ENCODE data around the gene MAGI2.

DNA sequence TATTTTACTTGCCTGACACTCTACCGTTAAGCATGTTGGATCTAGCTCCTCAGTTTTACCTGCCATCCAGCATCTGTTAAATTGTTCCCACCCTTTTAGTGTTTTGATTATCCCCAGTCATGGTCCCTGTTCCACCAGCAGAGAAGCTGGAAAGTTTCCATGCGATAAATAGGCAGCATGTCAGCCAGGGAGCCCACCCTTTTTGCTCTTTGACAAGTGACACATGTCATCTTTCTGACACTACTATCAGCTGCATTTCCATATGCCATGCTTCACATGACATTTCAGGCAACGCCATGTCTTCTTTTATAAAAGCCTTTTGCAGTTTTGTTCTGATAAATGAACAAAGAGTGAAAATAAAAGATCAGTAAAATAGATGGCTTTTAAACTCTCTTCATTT is 310.8 kb downstream of the MAGI2 start:
- TF ChIP-seq, protein P1, sequence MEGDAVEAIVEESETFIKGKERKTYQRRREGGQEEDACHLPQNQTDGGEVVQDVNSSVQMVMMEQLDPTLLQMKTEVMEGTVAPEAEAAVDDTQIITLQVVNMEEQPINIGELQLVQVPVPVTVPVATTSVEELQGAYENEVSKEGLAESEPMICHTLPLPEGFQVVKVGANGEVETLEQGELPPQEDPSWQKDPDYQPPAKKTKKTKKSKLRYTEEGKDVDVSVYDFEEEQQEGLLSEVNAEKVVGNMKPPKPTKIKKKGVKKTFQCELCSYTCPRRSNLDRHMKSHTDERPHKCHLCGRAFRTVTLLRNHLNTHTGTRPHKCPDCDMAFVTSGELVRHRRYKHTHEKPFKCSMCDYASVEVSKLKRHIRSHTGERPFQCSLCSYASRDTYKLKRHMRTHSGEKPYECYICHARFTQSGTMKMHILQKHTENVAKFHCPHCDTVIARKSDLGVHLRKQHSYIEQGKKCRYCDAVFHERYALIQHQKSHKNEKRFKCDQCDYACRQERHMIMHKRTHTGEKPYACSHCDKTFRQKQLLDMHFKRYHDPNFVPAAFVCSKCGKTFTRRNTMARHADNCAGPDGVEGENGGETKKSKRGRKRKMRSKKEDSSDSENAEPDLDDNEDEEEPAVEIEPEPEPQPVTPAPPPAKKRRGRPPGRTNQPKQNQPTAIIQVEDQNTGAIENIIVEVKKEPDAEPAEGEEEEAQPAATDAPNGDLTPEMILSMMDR (conservative IDR thresholded peaks at IDR 0.05 in 1 of 2, IDR thresholded peaks at IDR 0.05 in 1 of 2; ENCODE audit: extremely low read depth in 1 of 2, insufficient read depth in 1 of 2, low read depth in 1 of 2, low read length in 2 of 2) = no peak
- TF ChIP-seq EZH2 (IDR thresholded peaks at IDR 0.05; ENCODE audit: borderline replicate concordance, low read length) = no peak
